SK-N-SH (cell line): Measurements from ENCODE around the gene NTM. TPM values are rescaled to one million over a fixed set of nuclear protein-coding genes. Genes with fewer than 3 reads are reported as not detected.

ENCODE experiments used
- CTCF ChIA-PET: fragments of 300-600, 350-600 bp; formaldehyde crosslinking; extraction: SDS; loops from one replicate; lab custom pipeline; 2021; lab: Yijun Ruan, JAX
- POLR2A ChIA-PET: fragments of 350-600 bp; sonication (Branson Sonifier 250); formaldehyde crosslinking; extraction: SDS; loops from one replicate; lab custom pipeline; 2020; ENCODE audit warnings: antibody characterized with exemption, inconsistent platforms; lab: Yijun Ruan, JAX
- DNase-seq: peaks from one replicate; pipeline ENCODE4 v3.0.0; 2012
- H2AFZ ChIP-seq: fragments of 200-600 bp; sonication (generic); 2 replicates; pipeline ENCODE4 v1.8.1; 2016; ENCODE audit warnings: antibody characterized with exemption, mild to moderate bottlenecking, low read depth
- H3F3A ChIP-seq: fragments of 200-600 bp; sonication (generic); replicated peaks from 2 replicates; pipeline ENCODE3; 2016; ENCODE audit warnings: antibody characterized with exemption, mild to moderate bottlenecking; ENCODE audit not compliant: insufficient read depth
- H3K27ac ChIP-seq, 2 experiments: fragments of 200-500 bp in 1 of 2; fragments of 200-600 bp in 1 of 2; sonication (Bioruptor generic) in 1 of 2; sonication (generic), shearing (Covaris generic) in 1 of 2; 2 replicates each; pipeline versions ENCODE4 v1.5.1 to v1.6.1; 2014 to 2016; ENCODE audit warnings: low read depth in 2 of 2, inconsistent platforms in 1 of 2, low read length in 1 of 2, mild to moderate bottlenecking in 1 of 2, mixed read lengths in 1 of 2
- H3K27me3 ChIP-seq: fragments of 200-600 bp; sonication (generic), shearing (Covaris generic); 2 replicates; pipeline ENCODE4 v1.6.1; 2016; ENCODE audit warnings: mixed run types; ENCODE audit not compliant: insufficient read depth
- H3K36me3 ChIP-seq, 2 experiments: fragments of 200-500 bp in 1 of 2; fragments of 200-600 bp in 1 of 2; sonication (Bioruptor generic) in 1 of 2; sonication (generic) in 1 of 2; replicated peaks in 1 of 2; 2 replicates each; pipeline versions ENCODE3 to v1.5.1; 2014 to 2016; ENCODE audit warnings: low read length in 1 of 2, mild to moderate bottlenecking in 1 of 2; ENCODE audit not compliant: insufficient read depth in 2 of 2, control insufficient read depth in 1 of 2
- H3K4me1 ChIP-seq, 2 experiments: fragments of 200-500 bp in 1 of 2; fragments of 200-600 bp in 1 of 2; sonication (Bioruptor generic) in 1 of 2; sonication (generic), shearing (Covaris generic) in 1 of 2; 2 replicates each; pipeline versions ENCODE4 v1.5.1 to v1.6.1; 2014 to 2016; ENCODE audit warnings: low read depth in 1 of 2, low read length in 1 of 2, mixed run types in 1 of 2; ENCODE audit not compliant: insufficient read depth in 2 of 2, control insufficient read depth in 1 of 2
- H3K4me2 ChIP-seq: fragments of 200-600 bp; sonication (generic), shearing (Covaris generic); 2 replicates; pipeline ENCODE4 v1.6.1; 2017; ENCODE audit warnings: mixed run types
- H3K4me3 ChIP-seq, 2 experiments: fragments of 200-500 bp in 1 of 2; fragments of 200-600 bp in 1 of 2; sonication (Bioruptor generic) in 1 of 2; sonication (generic), shearing (Covaris generic) in 1 of 2; 2 replicates each; pipeline versions ENCODE4 v1.5.1 to v1.8.1; 2014 to 2016; ENCODE audit warnings: low read depth in 2 of 2, inconsistent platforms in 1 of 2, low read length in 1 of 2, mild to moderate bottlenecking in 1 of 2, mixed read lengths in 1 of 2, moderate library complexity in 1 of 2
- H3K79me2 ChIP-seq: fragments of 200-600 bp; sonication (generic); 2 replicates; pipeline ENCODE4 v1.8.1; 2017; ENCODE audit warnings: mild to moderate bottlenecking; ENCODE audit not compliant: insufficient read depth
- H3K9ac ChIP-seq: fragments of 200-600 bp; sonication (generic); 2 replicates; pipeline ENCODE4 v1.6.1; 2017; ENCODE audit warnings: mixed run types
- H3K9me2 ChIP-seq: fragments of 200-600 bp; sonication (generic); 2 replicates; pipeline ENCODE4 v1.6.1; 2017; ENCODE audit warnings: mixed run types
- H3K9me3 ChIP-seq: fragments of 200-600 bp; sonication (generic); 2 replicates; pipeline ENCODE4 v1.6.1; 2017; ENCODE audit warnings: mixed run types, mild to moderate bottlenecking, moderate library complexity
- H4K20me1 ChIP-seq: fragments of 200-600 bp; sonication (generic); 2 replicates; pipeline ENCODE4 v1.6.1; 2017; ENCODE audit warnings: mild to moderate bottlenecking, mixed run types; ENCODE audit not compliant: insufficient read depth
- CHD2 ChIP-seq: fragments of 150-350 bp; IDR thresholded peaks from 2 replicates; pipeline ENCODE4 v1.6.1; 2018; ENCODE audit warnings: low read length; ENCODE audit not compliant: partially characterized antibody
- MEF2A ChIP-seq: IDR thresholded peaks from 2 replicates; pipeline ENCODE4 v1.4.0; 2012; ENCODE audit warnings: low read depth, borderline replicate concordance
- MXI1 ChIP-seq: IDR thresholded peaks from 2 replicates; pipeline ENCODE4 v1.6.1; 2012; ENCODE audit warnings: mild to moderate bottlenecking, low read depth, low read length, improper control_type of control experiment
- RCOR1 ChIP-seq: fragments of 150-350 bp; IDR thresholded peaks from 2 replicates; pipeline ENCODE4 v1.6.1; 2017; ENCODE audit warnings: antibody characterized with exemption, low read length
- WGBS: methylation state at CpG from one replicate; pipeline ENCODE4 v1.1.6; 2017; ENCODE audit warnings: low lambda C conversion rate; 5-methylcytosine and 5-hydroxymethylcytosine counted together
- polyA plus RNA-seq, 3 experiments: library from polyadenylated mRNA; depleted of rRNA; stranded (reverse); fragments of >200 nt; gene quantifications; 2 replicates each; pipeline ENCODE4 v1.2.3, GENCODE V29; 2012
- TF ChIP-seq, protein P1 (sequence below): IDR thresholded peaks from 2 replicates; pipeline ENCODE4 v1.4.0; 2012; ENCODE audit warnings: low read depth, borderline replicate concordance
- TF ChIP-seq, protein P2 (sequence below): IDR thresholded peaks from 2 replicates; pipeline ENCODE4; 2012
- TF ChIP-seq, protein P3 (sequence below): IDR thresholded peaks from 2 replicates; pipeline ENCODE4 v1.6.1; 2012; ENCODE audit warnings: mild to moderate bottlenecking, low read depth, low read length, moderate library complexity
- TF ChIP-seq, protein P4 (sequence below): fragments of 200-600 bp; sonication (generic); IDR thresholded peaks from 2 replicates; pipeline ENCODE4 v1.6.1; 2017; ENCODE audit warnings: antibody characterized with exemption, mild to moderate bottlenecking, moderate library complexity

The NTM gene
- polyA plus RNA-seq, 1 of the 3 experiments (the other 2 are of a cell fraction): 20.0 TPM

DNA sequence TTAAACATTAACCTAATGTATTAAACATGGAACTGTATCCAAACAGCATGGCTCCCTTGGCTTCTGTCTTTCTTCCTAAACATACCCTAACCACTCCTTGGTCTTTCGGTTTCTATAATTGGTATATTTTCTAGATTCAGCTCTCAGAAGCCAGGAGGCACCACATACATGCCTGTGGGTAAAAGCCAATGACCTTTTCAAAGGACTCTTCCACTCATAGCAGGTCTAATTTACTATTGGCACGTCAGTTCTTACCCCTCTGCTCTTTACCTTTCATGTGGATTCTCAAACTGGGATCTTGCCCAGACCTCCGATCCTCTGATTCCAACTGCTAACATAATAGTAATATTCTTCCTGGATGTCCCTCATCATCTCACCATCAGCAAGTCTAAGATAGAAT lies 835.1 kb downstream of the NTM start:
- no peak for TF ChIP-seq RCOR1
- TF ChIP-seq, protein P1, sequence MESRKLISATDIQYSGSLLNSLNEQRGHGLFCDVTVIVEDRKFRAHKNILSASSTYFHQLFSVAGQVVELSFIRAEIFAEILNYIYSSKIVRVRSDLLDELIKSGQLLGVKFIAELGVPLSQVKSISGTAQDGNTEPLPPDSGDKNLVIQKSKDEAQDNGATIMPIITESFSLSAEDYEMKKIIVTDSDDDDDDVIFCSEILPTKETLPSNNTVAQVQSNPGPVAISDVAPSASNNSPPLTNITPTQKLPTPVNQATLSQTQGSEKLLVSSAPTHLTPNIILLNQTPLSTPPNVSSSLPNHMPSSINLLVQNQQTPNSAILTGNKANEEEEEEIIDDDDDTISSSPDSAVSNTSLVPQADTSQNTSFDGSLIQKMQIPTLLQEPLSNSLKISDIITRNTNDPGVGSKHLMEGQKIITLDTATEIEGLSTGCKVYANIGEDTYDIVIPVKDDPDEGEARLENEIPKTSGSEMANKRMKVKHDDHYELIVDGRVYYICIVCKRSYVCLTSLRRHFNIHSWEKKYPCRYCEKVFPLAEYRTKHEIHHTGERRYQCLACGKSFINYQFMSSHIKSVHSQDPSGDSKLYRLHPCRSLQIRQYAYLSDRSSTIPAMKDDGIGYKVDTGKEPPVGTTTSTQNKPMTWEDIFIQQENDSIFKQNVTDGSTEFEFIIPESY: no peak
- TF ChIP-seq, protein P2, sequence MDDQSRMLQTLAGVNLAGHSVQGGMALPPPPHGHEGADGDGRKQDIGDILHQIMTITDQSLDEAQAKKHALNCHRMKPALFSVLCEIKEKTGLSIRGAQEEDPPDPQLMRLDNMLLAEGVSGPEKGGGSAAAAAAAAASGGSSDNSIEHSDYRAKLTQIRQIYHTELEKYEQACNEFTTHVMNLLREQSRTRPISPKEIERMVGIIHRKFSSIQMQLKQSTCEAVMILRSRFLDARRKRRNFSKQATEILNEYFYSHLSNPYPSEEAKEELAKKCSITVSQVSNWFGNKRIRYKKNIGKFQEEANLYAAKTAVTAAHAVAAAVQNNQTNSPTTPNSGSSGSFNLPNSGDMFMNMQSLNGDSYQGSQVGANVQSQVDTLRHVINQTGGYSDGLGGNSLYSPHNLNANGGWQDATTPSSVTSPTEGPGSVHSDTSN: no peak
- no peak for TF ChIP-seq MEF2A
- TF ChIP-seq, protein P3, sequence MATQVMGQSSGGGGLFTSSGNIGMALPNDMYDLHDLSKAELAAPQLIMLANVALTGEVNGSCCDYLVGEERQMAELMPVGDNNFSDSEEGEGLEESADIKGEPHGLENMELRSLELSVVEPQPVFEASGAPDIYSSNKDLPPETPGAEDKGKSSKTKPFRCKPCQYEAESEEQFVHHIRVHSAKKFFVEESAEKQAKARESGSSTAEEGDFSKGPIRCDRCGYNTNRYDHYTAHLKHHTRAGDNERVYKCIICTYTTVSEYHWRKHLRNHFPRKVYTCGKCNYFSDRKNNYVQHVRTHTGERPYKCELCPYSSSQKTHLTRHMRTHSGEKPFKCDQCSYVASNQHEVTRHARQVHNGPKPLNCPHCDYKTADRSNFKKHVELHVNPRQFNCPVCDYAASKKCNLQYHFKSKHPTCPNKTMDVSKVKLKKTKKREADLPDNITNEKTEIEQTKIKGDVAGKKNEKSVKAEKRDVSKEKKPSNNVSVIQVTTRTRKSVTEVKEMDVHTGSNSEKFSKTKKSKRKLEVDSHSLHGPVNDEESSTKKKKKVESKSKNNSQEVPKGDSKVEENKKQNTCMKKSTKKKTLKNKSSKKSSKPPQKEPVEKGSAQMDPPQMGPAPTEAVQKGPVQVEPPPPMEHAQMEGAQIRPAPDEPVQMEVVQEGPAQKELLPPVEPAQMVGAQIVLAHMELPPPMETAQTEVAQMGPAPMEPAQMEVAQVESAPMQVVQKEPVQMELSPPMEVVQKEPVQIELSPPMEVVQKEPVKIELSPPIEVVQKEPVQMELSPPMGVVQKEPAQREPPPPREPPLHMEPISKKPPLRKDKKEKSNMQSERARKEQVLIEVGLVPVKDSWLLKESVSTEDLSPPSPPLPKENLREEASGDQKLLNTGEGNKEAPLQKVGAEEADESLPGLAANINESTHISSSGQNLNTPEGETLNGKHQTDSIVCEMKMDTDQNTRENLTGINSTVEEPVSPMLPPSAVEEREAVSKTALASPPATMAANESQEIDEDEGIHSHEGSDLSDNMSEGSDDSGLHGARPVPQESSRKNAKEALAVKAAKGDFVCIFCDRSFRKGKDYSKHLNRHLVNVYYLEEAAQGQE: no peak
- TF ChIP-seq, all 33 proteins: peak for 0
- no peak overlapping the region for H3K27ac ChIP-seq
- CTCF ChIA-PET: no interaction called here
- no peak overlapping the region for H3K9ac ChIP-seq
- no peak overlapping the region for H3K4me3 ChIP-seq
- H4K20me1 ChIP-seq: no peaks in the 10 kb centered on the region
- H3K4me2 ChIP-seq: no peak overlapping the region
- no peaks in the 10 kb centered on the region for H3K9me3 ChIP-seq
- no peak for DNase-seq
- no peaks in the 10 kb centered on the region for H3K4me1 ChIP-seq
- no peak overlapping the region for H2AFZ ChIP-seq
- H3K79me2 ChIP-seq: no peaks in the 10 kb centered on the region
- WGBS: 49% methylated on average over 3 of the region's 3 CpGs
- H3K27me3 ChIP-seq: no peaks in the 10 kb centered on the region
- POLR2A ChIA-PET: no interaction called here
- no peaks in the 10 kb centered on the region for H3K36me3 ChIP-seq
- no peaks in the 10 kb centered on the region for H3F3A ChIP-seq
- no peaks in the 10 kb centered on the region for H3K9me2 ChIP-seq

DNA sequence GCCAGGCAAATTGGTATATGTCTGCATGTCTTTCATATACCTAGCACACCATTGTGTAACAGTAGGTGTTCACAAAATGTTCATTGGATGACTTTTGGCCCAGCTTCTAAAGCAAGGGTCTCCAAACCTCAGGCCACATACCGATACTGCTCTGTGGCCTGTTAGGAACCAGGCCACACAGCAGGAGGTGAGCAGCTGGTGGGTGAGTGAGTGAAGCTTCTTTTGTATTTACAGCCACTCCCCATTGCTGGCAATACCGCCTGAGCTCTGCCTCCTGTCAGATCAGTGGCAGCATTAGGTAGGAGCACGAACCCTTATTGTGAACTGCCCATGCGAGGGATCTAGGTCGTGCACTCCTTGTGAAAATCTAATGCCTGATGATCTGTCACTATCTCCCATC lies 836.6 kb downstream of the NTM start:
- H3K36me3 ChIP-seq: no peaks in the 10 kb centered on the region
- H3K9me3 ChIP-seq: no peaks in the 10 kb centered on the region
- ChIA-PET CTCF (no interaction called here), POLR2A (no interaction called here)
- H3K4me1 ChIP-seq: no peaks in the 10 kb centered on the region
- WGBS: 48% methylated on average over 4 of the region's 5 CpGs
- H3K9me2 ChIP-seq: no peaks in the 10 kb centered on the region
- no peak overlapping the region for H2AFZ ChIP-seq
- TF ChIP-seq CHD2: no peak
- no peak for TF ChIP-seq MXI1
- TF ChIP-seq, protein P4, sequence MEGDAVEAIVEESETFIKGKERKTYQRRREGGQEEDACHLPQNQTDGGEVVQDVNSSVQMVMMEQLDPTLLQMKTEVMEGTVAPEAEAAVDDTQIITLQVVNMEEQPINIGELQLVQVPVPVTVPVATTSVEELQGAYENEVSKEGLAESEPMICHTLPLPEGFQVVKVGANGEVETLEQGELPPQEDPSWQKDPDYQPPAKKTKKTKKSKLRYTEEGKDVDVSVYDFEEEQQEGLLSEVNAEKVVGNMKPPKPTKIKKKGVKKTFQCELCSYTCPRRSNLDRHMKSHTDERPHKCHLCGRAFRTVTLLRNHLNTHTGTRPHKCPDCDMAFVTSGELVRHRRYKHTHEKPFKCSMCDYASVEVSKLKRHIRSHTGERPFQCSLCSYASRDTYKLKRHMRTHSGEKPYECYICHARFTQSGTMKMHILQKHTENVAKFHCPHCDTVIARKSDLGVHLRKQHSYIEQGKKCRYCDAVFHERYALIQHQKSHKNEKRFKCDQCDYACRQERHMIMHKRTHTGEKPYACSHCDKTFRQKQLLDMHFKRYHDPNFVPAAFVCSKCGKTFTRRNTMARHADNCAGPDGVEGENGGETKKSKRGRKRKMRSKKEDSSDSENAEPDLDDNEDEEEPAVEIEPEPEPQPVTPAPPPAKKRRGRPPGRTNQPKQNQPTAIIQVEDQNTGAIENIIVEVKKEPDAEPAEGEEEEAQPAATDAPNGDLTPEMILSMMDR: no peak
- DNase-seq: no peak
- H3K27me3 ChIP-seq: no peaks in the 10 kb centered on the region
- H3K79me2 ChIP-seq: no peaks in the 10 kb centered on the region
- H3K4me3 ChIP-seq: no peak overlapping the region
- no peaks in the 10 kb centered on the region for H4K20me1 ChIP-seq
- no peak overlapping the region for H3K4me2 ChIP-seq
- no peak overlapping the region for H3K27ac ChIP-seq
- H3K9ac ChIP-seq: no peak overlapping the region
- no peaks in the 10 kb centered on the region for H3F3A ChIP-seq
